Endothelial cell of umbilical vein (primary cell): ENCODE measurements around the gene MGAT4B. TPM values are rescaled to one million over a fixed set of nuclear protein-coding genes. Genes with fewer than 3 reads are reported as not detected.

Source experiments
- BruUV-seq: library from RNA; stranded (reverse); fragments of 400-500 nt; replicated peaks from 2 replicates; lab custom pipeline; 2021; lab: Mats Ljungman, UMichigan
- CTCF ChIA-PET: fragments of 300-600, 350-600 bp; sonication (Branson Sonifier 250); formaldehyde crosslinking; loops from one replicate; lab custom pipeline; 2021; ENCODE audit warnings: antibody characterized with exemption, inconsistent platforms; lab: Charles Lee
- POLR2A ChIA-PET: fragments of 300-600, 350-600 bp; sonication (Branson Sonifier 250); formaldehyde crosslinking; loops from one replicate; lab custom pipeline; 2021; ENCODE audit warnings: antibody characterized with exemption, inconsistent platforms; lab: Charles Lee
- DNase-seq: peaks from one replicate; pipeline ENCODE4 v3.0.0-alpha.2; 2011; ENCODE audit warnings: low read depth, low spot score
- FAIRE-seq: peaks from 2 replicates; lab custom pipeline; 2011; peaks lifted over from hg19 to GRCh38; lab: Jason Lieb, UNC
- H2AFZ ChIP-seq: 2 replicates; pipeline ENCODE4 v1.6.0; 2012; ENCODE audit warnings: low read depth, low read length, control low read depth, inconsistent platforms
- H3K27ac ChIP-seq: 2 replicates; pipeline ENCODE4 v1.5.1; 2011; ENCODE audit warnings: low read depth, mild to moderate bottlenecking, control low read depth, low read length, moderate library complexity; ENCODE audit not compliant: insufficient read depth
- H3K27me3 ChIP-seq, 2 experiments: 2 replicates each; pipeline versions ENCODE4 v1.6.0 to v1.6.1; 2011; ENCODE audit warnings: low read length in 2 of 2, mixed read lengths in 1 of 2; ENCODE audit not compliant: control insufficient read depth in 2 of 2, insufficient read depth in 2 of 2
- H3K36me3 ChIP-seq, 2 experiments: 2 replicates in 1 of 2; 3 replicates in 1 of 2; pipeline ENCODE4 v1.5.1; 2011; ENCODE audit warnings: low read length in 2 of 2, mild to moderate bottlenecking in 1 of 2, moderate library complexity in 1 of 2; ENCODE audit not compliant: control insufficient read depth in 2 of 2, insufficient read depth in 2 of 2; ENCODE audit errors: extremely low read depth in 1 of 2
- H3K4me1 ChIP-seq: 3 replicates; pipeline ENCODE4 v1.5.1; 2011; ENCODE audit warnings: mild to moderate bottlenecking, low read length; ENCODE audit not compliant: control insufficient read depth, insufficient read depth; ENCODE audit errors: extremely low read depth
- H3K4me2 ChIP-seq: 2 replicates; pipeline ENCODE4 v1.6.1; 2011; ENCODE audit warnings: low read length, control low read depth, mixed read lengths; ENCODE audit not compliant: insufficient read depth
- H3K4me3 ChIP-seq, 3 experiments: fragments of 200-600 bp in 1 of 3; sonication (generic), shearing (Covaris generic) in 1 of 3; replicated peaks in 1 of 3; 2 replicates each; pipeline ENCODE4 v1.5.1; 2011 to 2016; ENCODE audit warnings: control low read depth in 3 of 3, low read length in 3 of 3, mild to moderate bottlenecking in 2 of 3, inconsistent platforms in 1 of 3, low read depth in 1 of 3, moderate library complexity in 1 of 3; ENCODE audit not compliant: insufficient read depth in 1 of 3
- H3K79me2 ChIP-seq: 2 replicates; pipeline ENCODE4 v1.6.0; 2012; ENCODE audit warnings: low read length, inconsistent platforms; ENCODE audit not compliant: control insufficient read depth, insufficient read depth
- H3K9ac ChIP-seq: replicated peaks from 2 replicates; pipeline ENCODE3; 2011; ENCODE audit warnings: low read length, control low read depth; ENCODE audit not compliant: insufficient read depth; ENCODE audit errors: extremely low read depth
- H3K9me1 ChIP-seq: replicated peaks from 3 replicates; pipeline ENCODE4 v1.6.0; 2011; ENCODE audit warnings: mild to moderate bottlenecking, low read length; ENCODE audit not compliant: control insufficient read depth, insufficient read depth; ENCODE audit errors: extremely low read depth
- H3K9me3 ChIP-seq: replicated peaks from 2 replicates; pipeline ENCODE4 v1.5.1; 2012; ENCODE audit warnings: low read length, inconsistent platforms; ENCODE audit not compliant: control insufficient read depth, insufficient read depth
- H4K20me1 ChIP-seq: replicated peaks from 2 replicates; pipeline ENCODE3; 2011; ENCODE audit warnings: mild to moderate bottlenecking, low read length; ENCODE audit not compliant: control insufficient read depth, insufficient read depth; ENCODE audit errors: extremely low read depth
- EZH2 ChIP-seq: IDR thresholded peaks from 2 replicates; pipeline ENCODE4 v1.6.1; 2012; ENCODE audit warnings: borderline replicate concordance, low read depth, mild to moderate bottlenecking, moderate library complexity, low read length, inconsistent platforms; ENCODE audit not compliant: severe bottlenecking
- FOS ChIP-seq: IDR thresholded peaks from 2 replicates; pipeline ENCODE4 v1.6.1; 2011; ENCODE audit warnings: mild to moderate bottlenecking, low read length, moderate library complexity, borderline replicate concordance; ENCODE audit not compliant: insufficient read depth
- GATA2 ChIP-seq: IDR thresholded peaks from 2 replicates; pipeline ENCODE4 v1.7.0; 2011; ENCODE audit warnings: low read depth, mild to moderate bottlenecking, moderate library complexity, mixed read lengths, low read length; ENCODE audit not compliant: insufficient read length, insufficient read depth
- JUN ChIP-seq: IDR thresholded peaks from 2 replicates; pipeline ENCODE4 v1.6.1; 2011; ENCODE audit warnings: borderline replicate concordance, low read depth; ENCODE audit not compliant: insufficient read length, insufficient read depth
- POLR2A ChIP-seq: IDR thresholded peaks from 2 replicates; pipeline ENCODE4 v1.6.1; 2012; ENCODE audit warnings: low read depth, mild to moderate bottlenecking, control low read depth, low read length
- POLR2AphosphoS5 ChIP-seq: IDR thresholded peaks from 2 replicates; pipeline ENCODE4 v1.6.1; 2012; ENCODE audit warnings: low read depth, mild to moderate bottlenecking, control low read depth, low read length, moderate library complexity; ENCODE audit not compliant: insufficient read depth
- dilution Hi-C: fragments of 300-500 bp; cut with MboI; formaldehyde crosslinking; loops from one replicate; pipeline ENCODE4 v1.15.0; 2019; ENCODE audit warnings: low sequenced_read_pairs; ENCODE audit not compliant: extremely low pct_ligation_motif_present
- intact Hi-C: fragments of 100-400 bp; cut with micrococcal nuclease; formaldehyde crosslinking; loops from one replicate; pipeline ENCODE4 v1.10.0; 2022
- polyA plus RNA-seq, 4 experiments: library from polyadenylated mRNA; depleted of rRNA in 3 of 4; stranded (reverse) in 3 of 4; unstranded in 1 of 4; fragments of >200 nt; gene quantifications; 2 replicates each; pipeline versions ENCODE4 v1.2.1 to v1.2.3, GENCODE V29; 2011 to 2012; ENCODE audit warnings: missing spikeins in 1 of 4
- total RNA-seq: library from RNA; stranded (reverse); gene quantifications from 2 replicates; pipeline ENCODE4 v1.2.3, GENCODE V29; 2021
- TF ChIP-seq, protein P1 (sequence below), 2 donors: IDR thresholded peaks; 1 replicate in 1 of 2; 2 replicates in 1 of 2; pipeline ENCODE4 v1.5.1; 2011; ENCODE audit warnings: low read length in 2 of 2, mild to moderate bottlenecking in 2 of 2, moderate library complexity in 2 of 2, control low read depth in 1 of 2, inconsistent platforms in 1 of 2, low read depth in 1 of 2; ENCODE audit not compliant: insufficient read depth in 1 of 2; ENCODE audit errors: extremely low read depth in 1 of 2

Gene MGAT4B
- total and polyA plus RNA-seq, 2 donors (not counting 3 experiments of a cell fraction or from before 2014, with no cell fraction given): 243 TPM

- no peaks in the 10 kb centered on the region for H4K20me1 ChIP-seq
- no peaks in the 10 kb centered on the region for H3K27me3 ChIP-seq
- DNase-seq: no peak
- no peak overlapping the region for H2AFZ ChIP-seq
- H3K9me3 ChIP-seq: no peaks in the 10 kb centered on the region
- intact Hi-C loops (no loop called here), dilution Hi-C loops (no loop called here)
- no TSS peak for BruUV-seq
- no peak overlapping the region for H3K27ac ChIP-seq
- no peak for TF ChIP-seq JUN
- TF ChIP-seq POLR2AphosphoS5: no peak
- no peak for TF ChIP-seq EZH2
- H3K4me2 ChIP-seq: no peak overlapping the region
- H3K9ac ChIP-seq: no peak overlapping the region
- ChIA-PET POLR2A (interaction anchor here (0.6 to 1.2 kb wide), 2 partner anchors 16 to 157 kb away, joined by 3 to 5 read pairs; partner anchors contain the start of gene HNRNPH1), CTCF (interaction anchor here (0.8 to 1.4 kb wide), 2 partner anchors 8 to 18 kb away, joined by 3 to 6 read pairs; no protein-coding TSS in a partner anchor)
- no peak overlapping the region for H3K4me3 ChIP-seq
- H3K36me3 ChIP-seq: peaks cover 3 to 12% of the 10 kb centered on the region in 2 experiments
- no peaks in the 10 kb centered on the region for H3K9me1 ChIP-seq
- H3K79me2 ChIP-seq: no peaks in the 10 kb centered on the region
- no peak for FAIRE-seq
- peaks cover 14% of the 10 kb centered on the region for H3K4me1 ChIP-seq
Measured at GRCh38 chr5:179780362-179780761, 26.3 kb downstream of the MGAT4B start.

- Histone ChIP-seq H3K27ac (no peak overlapping the region), H4K20me1 (no peaks in the 10 kb centered on the region), H2AFZ (no peak overlapping the region), H3K79me2 (no peaks in the 10 kb centered on the region), H3K9ac (no peak overlapping the region), H3K4me2 (no peak overlapping the region), H3K9me3 (no peaks in the 10 kb centered on the region), H3K27me3 (no peaks in the 10 kb centered on the region), H3K4me1 (peaks cover 14% of the 10 kb centered on the region), H3K36me3 (peaks cover 3 to 12% of the 10 kb centered on the region in 2 experiments), H3K4me3 (no peak overlapping the region), H3K9me1 (no peaks in the 10 kb centered on the region)
- no peak for TF ChIP-seq EZH2
- TF ChIP-seq FOS: no peak
- TF ChIP-seq, protein P1, sequence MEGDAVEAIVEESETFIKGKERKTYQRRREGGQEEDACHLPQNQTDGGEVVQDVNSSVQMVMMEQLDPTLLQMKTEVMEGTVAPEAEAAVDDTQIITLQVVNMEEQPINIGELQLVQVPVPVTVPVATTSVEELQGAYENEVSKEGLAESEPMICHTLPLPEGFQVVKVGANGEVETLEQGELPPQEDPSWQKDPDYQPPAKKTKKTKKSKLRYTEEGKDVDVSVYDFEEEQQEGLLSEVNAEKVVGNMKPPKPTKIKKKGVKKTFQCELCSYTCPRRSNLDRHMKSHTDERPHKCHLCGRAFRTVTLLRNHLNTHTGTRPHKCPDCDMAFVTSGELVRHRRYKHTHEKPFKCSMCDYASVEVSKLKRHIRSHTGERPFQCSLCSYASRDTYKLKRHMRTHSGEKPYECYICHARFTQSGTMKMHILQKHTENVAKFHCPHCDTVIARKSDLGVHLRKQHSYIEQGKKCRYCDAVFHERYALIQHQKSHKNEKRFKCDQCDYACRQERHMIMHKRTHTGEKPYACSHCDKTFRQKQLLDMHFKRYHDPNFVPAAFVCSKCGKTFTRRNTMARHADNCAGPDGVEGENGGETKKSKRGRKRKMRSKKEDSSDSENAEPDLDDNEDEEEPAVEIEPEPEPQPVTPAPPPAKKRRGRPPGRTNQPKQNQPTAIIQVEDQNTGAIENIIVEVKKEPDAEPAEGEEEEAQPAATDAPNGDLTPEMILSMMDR (IDR thresholded peaks at IDR 0.05; ENCODE audit: extremely low read depth in 1 of 2, insufficient read depth in 1 of 2, low read depth in 1 of 2, low read length in 2 of 2): no peak
- TF ChIP-seq GATA2: no peak
- no peak for TF ChIP-seq POLR2A
- no peak for FAIRE-seq
- CTCF ChIA-PET: interaction anchor here (0.8 to 1.4 kb wide), 2 partner anchors 9 to 17 kb away, joined by 3 to 6 read pairs; no protein-coding TSS in a partner anchor
- BruUV-seq: no TSS peak
- DNase-seq: no peak
- POLR2A ChIA-PET: interaction anchor here (0.6 to 1.2 kb wide), 3 partner anchors 16 to 210 kb away, joined by 3 to 5 read pairs (median 3); partner anchors contain the start of gene HNRNPH1
- intact Hi-C loops: no loop called here
- dilution Hi-C loops: no loop called here
Measured at GRCh38 chr5:179779826-179780225, 26.8 kb downstream of the MGAT4B start.
